GM19324 (cell line): ENCODE data around the gene CCDC15.
"Not testable (repeated sequence)": the region's sequence is repeated elsewhere in the genome, so short reads cannot be mapped to it uniquely, and the experiment has no call there.

Experiments
- ATAC-seq: cut with Tn5 transposase; IDR thresholded peaks from one replicate; pipeline ENCODE4 v1.9.1; 2021; ENCODE audit warnings: mild to moderate bottlenecking, moderate library complexity; ENCODE audit not compliant: unreplicated experiment, low FRiP score

The CCDC15 gene

DNA sequence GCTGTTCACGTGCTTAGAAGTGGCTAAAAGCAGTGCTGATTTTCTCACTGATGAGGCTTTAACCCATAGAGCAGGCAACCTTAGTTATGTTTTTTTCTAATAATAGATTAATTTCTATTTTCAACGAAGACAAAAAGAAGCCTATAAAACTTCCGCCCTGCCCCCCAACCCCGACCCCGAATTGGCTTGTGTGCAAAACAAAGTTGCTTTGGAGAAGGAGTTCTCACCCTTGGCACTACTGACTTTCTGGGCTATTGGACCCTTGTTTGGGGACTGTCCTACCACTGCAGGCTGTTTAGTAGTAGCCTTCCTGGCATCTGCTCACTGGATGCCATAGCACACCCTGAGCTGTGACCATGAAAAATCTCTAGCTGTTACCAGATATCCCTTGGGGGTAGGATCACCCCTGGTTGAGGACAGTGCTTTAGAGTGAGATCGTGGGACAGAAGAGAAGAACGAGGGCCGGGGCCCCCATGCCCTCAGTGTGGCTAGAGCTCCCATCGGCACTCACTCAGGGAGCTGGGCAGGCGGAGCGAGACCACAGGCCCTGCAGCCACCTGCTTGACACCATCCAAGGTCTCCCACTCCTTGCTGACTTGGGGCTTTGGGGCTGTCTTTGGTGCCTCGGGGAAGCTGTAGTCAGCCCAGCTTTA is 126.0 kb downstream of the CCDC15 start:
- no peak for ATAC-seq

DNA sequence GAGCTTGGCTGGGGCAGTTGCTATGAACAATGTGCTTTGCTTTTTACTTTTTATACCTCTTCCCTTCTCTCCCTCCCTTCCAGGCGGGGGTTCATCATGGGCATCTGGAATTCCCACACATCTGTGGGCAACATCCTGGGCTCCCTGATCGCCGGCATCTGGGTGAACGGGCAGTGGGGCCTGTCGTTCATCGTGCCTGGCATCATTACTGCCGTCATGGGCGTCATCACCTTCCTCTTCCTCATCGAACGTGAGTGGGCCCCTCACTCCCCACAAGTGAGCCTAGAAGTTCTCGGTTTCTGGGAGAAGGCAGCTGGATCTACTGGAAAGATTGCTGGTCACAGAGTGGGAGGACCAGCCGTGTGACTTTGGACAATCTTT is 126.5 kb downstream of the CCDC15 start:
- ATAC-seq: no peak

DNA sequence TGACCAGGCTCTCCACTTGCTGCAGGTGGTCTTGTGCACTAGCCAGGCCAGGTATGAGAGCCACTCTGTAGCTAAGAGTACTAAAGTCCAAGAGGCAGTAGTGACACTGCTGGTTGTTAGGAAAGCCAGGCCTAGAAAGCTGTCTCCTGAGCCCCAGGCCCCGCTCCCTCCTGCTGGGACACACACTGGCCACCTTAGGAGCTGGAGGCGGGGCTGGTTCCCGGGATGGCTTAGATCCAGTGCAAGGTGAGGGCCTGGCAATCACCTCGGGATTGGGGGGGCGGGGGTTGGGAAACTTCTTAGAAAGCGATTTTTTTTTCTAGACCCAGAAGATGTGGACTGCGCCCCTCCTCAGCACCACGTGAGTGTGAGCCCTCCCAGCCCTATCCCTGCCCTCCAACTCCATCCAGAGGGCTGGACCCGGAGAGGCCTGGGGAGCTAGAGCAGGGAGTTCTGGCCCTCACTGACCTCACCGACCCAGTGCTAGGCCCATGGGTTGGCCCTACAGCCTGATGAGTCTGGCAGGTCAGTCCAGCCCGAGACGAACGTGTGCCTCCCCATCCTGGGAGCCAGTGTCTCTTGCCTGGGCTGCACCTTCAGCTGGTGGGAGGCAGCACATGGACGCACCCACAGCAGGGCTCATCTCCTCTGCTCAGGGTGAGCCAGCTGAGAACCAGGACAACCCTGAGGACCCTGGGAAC is 127.2 kb downstream of the CCDC15 start:
- ATAC-seq: no peak

DNA sequence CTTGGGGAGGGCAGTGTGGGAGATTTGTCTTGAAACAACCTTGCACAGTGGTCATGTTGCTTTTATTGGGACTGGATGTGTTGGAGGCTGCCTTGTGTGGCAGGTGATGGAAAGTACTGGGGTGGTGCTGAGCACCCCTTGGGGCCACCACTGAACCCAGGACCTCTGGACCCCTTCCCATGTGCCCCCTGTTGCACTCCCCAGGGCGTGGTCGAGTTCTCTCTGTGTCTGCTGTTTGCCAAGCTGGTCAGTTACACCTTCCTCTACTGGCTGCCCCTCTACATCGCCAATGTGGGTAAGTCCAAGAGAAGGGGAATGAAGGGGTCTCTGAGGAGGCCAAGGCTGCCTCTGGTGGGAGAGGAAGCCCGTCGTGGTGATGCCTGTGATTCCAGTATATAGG is 128.0 kb downstream of the CCDC15 start:
- ATAC-seq: no peak

DNA sequence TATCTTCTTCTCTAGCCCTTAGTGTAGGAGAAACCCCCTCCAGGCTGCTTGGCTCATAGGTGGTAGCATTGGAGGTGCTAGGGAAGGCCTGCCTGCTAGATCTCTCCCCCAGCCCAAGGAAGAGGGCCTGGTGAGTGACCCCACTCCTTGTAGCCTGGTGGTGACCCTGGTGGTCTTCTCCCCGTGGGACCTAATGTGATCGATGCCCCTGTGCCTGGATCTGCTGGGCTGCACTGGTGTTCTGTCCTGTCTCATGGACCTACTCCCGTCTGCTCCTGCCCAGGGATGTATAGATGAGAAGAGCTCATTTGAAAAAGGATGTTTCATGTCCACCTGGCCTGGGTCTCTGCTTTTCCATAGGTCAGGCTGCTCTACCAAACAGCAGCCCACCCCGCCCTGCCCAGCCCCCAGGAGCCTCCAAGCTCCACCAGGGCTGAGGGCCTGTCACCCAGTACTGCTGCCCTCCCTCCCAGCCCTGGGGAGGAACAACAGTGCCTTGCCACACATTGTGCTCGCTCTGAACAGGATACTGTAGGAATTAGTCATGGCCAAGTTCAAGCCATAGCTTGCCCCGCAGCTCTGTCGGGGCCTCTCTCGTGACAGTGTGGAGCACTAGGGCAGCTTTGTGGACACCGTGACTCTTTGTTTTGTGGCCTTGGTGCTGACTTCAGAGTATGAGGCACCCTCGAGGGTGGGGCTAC is 128.8 kb downstream of the CCDC15 start:
- no peak for ATAC-seq

DNA sequence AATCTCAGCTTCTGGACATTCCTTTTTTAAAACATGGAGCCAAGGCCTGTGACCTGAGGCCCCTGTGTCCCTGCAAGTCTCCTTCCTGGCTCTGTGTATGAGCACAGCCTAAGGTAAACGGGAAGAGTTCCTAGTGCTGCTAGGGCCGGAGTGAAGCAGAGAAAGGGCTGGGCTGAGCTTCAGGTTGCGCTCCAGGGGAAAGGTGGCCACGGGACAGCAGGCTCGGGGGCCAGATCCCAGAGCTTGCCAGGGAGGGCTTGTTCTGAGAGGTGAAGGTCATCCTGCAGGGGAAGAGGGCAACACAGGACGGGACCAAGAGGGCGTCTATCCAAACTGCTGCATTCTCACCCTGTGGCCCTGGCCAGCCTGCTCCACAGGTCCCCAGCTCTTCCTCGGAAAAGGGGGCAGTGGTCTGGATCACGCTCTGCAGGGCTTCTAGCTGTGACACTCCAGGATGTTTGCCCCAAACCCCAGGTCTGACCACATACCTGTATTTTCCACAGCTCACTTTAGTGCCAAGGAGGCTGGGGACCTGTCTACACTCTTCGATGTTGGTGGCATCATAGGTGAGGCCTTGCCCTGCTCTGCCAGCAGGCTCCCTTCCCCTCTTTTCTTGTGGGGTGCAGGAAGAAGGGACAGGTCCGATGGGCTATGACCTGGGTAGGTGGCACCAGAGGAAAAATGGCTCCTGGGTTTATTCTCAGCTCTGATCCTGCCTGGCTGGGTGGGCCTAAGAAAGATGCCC is 129.5 kb downstream of the CCDC15 start:
- ATAC-seq: no peak

DNA sequence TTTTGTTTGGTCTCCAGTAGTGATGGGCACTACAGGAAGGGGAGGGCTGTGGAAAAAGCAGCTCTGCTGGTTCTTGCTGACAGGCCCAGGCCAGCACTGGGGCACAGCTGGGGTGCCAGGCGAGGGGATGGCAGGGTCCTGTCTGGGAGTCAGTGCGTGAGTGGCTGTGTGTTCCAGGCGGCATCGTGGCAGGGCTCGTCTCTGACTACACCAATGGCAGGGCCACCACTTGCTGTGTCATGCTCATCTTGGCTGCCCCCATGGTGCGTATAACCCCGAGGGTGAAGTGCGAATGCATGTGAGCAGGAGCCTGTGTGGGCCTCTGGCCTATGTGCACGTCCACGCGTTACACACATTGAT is 130.0 kb downstream of the CCDC15 start:
- no peak for ATAC-seq

DNA sequence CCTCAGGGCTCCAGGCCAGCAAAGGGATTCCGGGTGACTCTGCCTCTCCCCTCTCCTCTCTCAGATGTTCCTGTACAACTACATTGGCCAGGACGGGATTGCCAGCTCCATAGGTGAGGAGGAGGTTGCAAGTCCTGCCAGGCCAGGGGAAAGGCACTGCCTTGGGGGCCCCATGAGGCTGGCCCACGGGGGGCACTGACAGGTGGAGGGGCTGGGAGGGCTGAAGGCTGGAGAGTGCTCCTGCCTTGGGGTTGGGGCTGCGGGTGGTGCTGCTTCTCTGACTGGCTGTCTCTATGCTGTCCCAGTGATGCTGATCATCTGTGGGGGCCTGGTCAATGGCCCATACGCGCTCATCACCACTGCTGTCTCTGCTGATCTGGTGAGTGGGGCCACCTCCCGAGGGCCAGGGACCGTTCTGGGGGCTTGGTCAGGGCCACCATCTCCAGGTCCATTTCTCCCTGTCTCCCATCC is 130.8 kb downstream of the CCDC15 start:
- no peak for ATAC-seq

DNA sequence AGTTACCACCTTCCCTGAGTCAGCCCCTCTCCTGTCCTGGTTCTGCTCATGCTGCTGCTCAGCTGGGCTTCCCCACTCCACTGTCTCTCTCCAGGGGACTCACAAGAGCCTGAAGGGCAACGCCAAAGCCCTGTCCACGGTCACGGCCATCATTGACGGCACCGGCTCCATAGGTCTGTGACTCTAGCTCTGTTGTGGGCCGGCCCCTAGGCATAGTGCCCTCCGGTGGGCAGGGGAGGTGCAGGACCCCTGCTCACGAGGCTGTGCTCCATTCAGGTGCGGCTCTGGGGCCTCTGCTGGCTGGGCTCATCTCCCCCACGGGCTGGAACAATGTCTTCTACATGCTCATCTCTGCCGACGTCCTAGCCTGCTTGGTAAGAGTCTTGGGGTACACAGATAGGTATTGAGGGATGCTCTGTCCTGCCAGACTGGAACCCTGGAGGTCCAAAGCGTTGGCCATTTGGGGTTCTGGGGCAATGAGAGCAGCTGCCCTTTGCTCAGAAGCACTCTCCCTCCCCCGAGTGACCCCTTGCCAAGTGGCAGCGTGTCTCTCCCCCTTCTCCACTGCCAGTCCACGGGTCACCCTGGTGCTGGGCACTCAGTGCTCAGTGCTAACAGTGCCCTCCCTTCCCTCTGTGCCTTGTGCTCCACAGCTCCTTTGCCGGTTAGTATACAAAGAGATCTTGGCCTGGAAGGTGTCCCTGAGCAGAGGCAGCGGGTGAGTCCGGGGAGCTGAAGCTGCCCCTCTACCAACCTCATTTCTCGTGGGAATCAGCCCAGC is 131.5 kb downstream of the CCDC15 start:
- ATAC-seq: no peak

DNA sequence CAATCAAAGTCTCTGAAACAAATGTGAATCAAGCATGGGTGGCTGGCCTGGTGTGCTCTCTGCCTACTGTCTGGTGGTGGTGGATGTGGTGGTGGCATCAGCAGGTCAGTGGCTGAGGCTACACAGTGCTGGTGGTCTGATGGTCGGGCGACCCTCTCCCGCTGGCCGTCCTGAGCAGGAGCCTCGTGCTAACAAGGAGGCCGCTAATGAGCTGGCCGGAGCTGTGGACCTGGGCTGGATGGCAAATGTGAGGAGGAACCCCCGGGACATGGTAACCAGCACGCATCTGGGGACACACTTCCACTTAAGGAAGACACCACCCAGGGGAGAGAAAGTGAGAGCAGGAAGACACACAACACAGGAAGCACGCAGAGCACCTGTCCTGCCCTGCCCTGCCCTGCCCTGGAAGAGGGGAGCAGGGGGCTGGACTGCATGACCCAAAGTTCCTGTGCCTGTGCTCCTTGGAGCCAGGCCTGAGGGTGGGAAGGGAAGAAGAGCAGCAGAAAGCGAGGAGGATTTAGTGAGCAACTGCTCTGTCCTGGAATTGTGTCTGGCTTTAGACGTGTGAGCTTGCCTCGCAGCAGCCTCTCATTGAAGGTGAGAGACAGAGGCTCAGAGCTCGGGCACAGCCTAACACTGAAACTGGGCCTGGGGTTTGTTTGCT is 132.8 kb downstream of the CCDC15 start:
- no peak for ATAC-seq

DNA sequence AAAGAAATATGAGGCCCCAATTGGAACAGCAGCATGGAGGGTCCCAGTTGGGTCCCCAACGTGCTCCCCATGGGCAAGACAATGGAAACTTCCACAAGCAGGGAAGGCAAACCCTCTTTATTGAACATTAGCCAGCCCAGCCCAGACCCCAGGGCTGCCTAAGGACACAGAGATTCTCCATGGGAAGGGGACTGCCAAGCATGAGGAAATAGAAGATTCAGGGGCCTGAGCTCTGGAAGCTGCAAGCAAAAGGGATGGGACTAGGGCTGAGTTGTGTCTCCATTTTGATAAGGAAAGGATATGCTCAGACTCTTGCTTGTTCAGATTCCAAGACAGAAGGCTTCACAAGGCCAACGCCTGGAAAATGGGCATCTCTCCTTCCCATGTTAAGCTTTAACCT is 134.1 kb downstream of the CCDC15 start:
- ATAC-seq: no peak

DNA sequence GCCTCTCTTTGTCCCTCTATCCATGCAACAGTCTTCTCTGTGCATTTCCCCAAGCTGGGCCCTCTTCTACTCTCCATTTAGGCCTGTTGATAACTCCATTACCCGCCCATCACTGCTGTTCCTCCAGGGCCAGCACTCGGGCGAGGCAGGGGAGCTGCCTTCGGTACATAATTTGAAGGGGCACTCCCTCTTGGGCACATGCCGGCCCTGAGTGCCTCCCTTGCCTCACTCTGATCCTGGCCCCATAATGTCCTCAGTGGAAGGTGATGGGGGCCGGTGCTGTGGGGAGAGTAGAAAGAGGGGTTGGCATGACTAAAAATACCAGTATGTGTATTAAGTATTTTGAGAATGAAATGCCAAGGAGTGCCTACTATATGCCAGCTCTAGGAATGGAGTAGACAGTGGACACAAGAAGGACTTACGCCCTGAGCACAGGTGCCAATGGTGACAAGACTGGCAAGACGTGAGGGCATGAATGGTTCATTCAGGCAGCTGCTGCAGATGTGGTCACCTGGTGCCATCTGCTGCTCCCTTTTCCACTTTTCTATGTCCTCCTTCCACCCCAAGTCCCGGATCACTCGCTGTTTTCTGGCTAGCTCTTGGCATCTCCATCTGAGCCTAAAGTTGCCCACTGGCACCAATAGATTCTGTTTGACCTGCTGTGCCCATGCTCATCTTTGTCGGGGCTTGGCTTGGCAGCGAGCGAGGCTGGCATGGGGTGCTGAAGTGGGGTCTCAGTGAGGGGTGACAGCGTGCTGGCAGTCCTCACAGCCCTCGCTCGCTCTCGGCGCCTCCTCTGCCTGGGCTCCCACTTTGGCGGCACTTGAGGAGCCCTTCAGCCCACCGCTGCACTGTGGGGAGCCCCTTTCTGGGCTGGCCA is 134.8 kb downstream of the CCDC15 start:
- no peak for ATAC-seq

DNA sequence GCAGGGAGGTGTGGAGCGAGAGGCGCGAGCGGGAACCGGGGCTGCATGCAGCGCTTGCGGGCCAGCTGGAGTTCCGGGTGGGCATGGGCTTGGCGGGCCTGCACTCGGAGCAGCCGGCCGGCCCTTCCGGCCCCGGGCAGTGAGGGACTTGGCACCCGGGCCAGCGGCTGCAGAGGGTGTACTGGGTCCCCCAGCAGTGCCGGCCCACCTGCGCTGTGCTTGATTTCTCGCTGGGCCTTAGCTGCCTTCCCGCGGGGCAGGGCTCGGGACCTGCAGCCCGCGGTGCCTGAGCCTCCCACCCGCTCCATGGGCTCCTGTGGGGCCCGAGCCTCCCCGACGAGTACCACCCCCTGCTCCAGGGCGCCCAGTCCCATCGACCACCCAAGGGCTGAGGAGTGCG is 135.5 kb downstream of the CCDC15 start:
- ATAC-seq: not testable (repeated sequence)

DNA sequence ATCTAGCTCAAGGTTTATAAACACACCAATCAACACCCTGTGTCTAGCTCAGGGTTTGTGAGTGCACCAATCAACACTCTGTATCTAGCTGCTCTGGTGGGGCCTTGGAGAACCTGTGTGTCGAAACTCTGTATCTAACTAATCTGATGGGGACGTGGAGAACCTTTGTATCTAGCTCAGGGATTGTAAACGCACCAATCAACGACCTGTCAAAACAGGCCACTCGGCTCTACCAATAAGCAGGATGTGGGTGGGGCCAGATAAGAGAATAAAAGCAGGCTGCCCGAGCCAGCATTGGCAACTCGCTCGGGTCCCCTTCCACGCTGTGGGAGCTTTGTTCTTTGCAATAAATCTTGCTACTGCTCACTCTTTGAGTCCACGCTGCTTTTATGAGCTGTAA is 136.1 kb downstream of the CCDC15 start:
- ATAC-seq: not testable (repeated sequence)

DNA sequence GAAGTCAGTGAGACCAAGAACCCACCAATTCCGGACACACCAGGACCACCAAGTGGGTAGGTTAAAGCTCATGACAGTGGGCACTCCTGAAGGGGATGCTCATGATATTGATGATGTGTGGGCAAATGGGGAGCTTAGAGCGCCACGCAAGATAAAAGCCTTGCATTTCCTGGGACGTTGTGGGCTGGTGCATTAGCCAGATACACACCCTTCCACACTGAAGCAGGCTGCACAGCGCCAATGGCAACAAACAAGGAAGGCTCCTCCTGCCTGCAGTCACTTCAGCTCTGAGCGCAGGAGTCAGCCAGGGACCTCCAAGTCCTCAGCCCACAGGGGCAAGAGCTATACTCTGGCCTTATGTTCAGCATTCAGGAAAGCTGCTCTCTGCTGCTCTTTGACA is 136.8 kb downstream of the CCDC15 start:
- ATAC-seq: no peak
